ENCODE measurements around the gene CZIB. TPM values are rescaled to one million over a fixed set of nuclear protein-coding genes. Genes with fewer than 3 reads are reported as not detected.

Gene CZIB
- 10 to 100 TPM; 86.6 to 90.5 (median 90.2) TPM for polyA plus RNA-seq (ENCODE audit: insufficient read length in 3 of 3)
- long read RNA-seq, donor 1, transcript C1orf123-203 (2 exons, 841 nt), result major isoform, 7 of 24 reads
- long read RNA-seq, donor 1, transcript C1orf123-201 (8 exons, 1,085 nt), result minor isoform, 6 of 24 reads
- long read RNA-seq, donor 1, transcript C1orf123-202 (7 exons, 1,009 nt), result minor isoform, 5 of 24 reads
- long read RNA-seq, donor 1, transcript C1orf123-207 (1 exons, 490 nt), result minor isoform, 5 of 24 reads
- long read RNA-seq, donor 1, partial matches to known transcripts, result 0 of 24 reads
- long read RNA-seq, donor 1, other reads (novel, unspliced or antisense), result 0 of 24 reads
- long read RNA-seq, donor 2, transcript C1orf123-201 (8 exons, 1,085 nt), result major isoform, 16 of 32 reads
- long read RNA-seq, donor 2, partial matches to known transcripts, result 6 of 32 reads
- long read RNA-seq, donor 2, other reads (novel, unspliced or antisense), result 0 of 32 reads
- long read RNA-seq, donor 3, transcript C1orf123-201 (8 exons, 1,085 nt), result major isoform, 21 of 37 reads
- long read RNA-seq, donor 3, transcript C1orf123-207 (1 exons, 490 nt), result minor isoform, 5 of 37 reads
- long read RNA-seq, donor 3, partial matches to known transcripts, result 0 of 37 reads
- long read RNA-seq, donor 3, other reads (novel, unspliced or antisense), result 0 of 37 reads
- long read RNA-seq, donor 4, transcript C1orf123-201 (8 exons, 1,085 nt), result major isoform, 9 of 20 reads
- long read RNA-seq, donor 4, transcript C1orf123-207 (1 exons, 490 nt), result minor isoform, 5 of 20 reads
- long read RNA-seq, donor 4, partial matches to known transcripts, result 0 of 20 reads
- long read RNA-seq, donor 4, other reads (novel, unspliced or antisense), result 0 of 20 reads
- long read RNA-seq, donor 5, result 0 reads
- long read RNA-seq, donor 6, transcript C1orf123-201 (8 exons, 1,085 nt), result major isoform, 13 of 33 reads
- long read RNA-seq, donor 6, transcript C1orf123-202 (7 exons, 1,009 nt), result minor isoform, 5 of 33 reads
- long read RNA-seq, donor 6, transcript C1orf123-203 (2 exons, 841 nt), result minor isoform, 5 of 33 reads
- long read RNA-seq, donor 6, transcript C1orf123-204 (3 exons, 1,908 nt), result minor isoform, 5 of 33 reads
- long read RNA-seq, donor 6, partial matches to known transcripts, result 0 of 33 reads
- long read RNA-seq, donor 6, other reads (novel, unspliced or antisense), result 0 of 33 reads
- long read RNA-seq, donor 7, transcript C1orf123-207 (1 exons, 490 nt), result minor isoform, 5 of 47 reads
- long read RNA-seq, donor 7, transcript C1orf123-203 (2 exons, 841 nt), result minor isoform, 8 of 47 reads
- long read RNA-seq, donor 7, transcript C1orf123-201 (8 exons, 1,085 nt), result major isoform, 10 of 47 reads
- long read RNA-seq, donor 7, transcript C1orf123-202 (7 exons, 1,009 nt), result minor isoform, 8 of 47 reads
- long read RNA-seq, donor 7, partial matches to known transcripts, result 13 of 47 reads
- long read RNA-seq, donor 7, other reads (novel, unspliced or antisense), result 0 of 47 reads
- long read RNA-seq, donor 8, transcript C1orf123-202 (7 exons, 1,009 nt), result minor isoform, 5 of 68 reads
- long read RNA-seq, donor 8, transcript C1orf123-203 (2 exons, 841 nt), result minor isoform, 10 of 68 reads
- long read RNA-seq, donor 8, transcript C1orf123-201 (8 exons, 1,085 nt), result major isoform, 34 of 68 reads
- long read RNA-seq, donor 8, transcript C1orf123-204 (3 exons, 1,908 nt), result minor isoform, 5 of 68 reads
- long read RNA-seq, donor 8, partial matches to known transcripts, result 9 of 68 reads
- long read RNA-seq, donor 8, other reads (novel, unspliced or antisense), result 0 of 68 reads
- long read RNA-seq, donor 9, transcript C1orf123-202 (7 exons, 1,009 nt), result minor isoform, 6 of 36 reads
- long read RNA-seq, donor 9, transcript C1orf123-201 (8 exons, 1,085 nt), result major isoform, 25 of 36 reads
- long read RNA-seq, donor 9, partial matches to known transcripts, result 0 of 36 reads
- long read RNA-seq, donor 9, other reads (novel, unspliced or antisense), result 0 of 36 reads
- long read RNA-seq, donor 10, transcript C1orf123-201 (8 exons, 1,085 nt), result major isoform, 20 of 34 reads
- long read RNA-seq, donor 10, transcript C1orf123-203 (2 exons, 841 nt), result minor isoform, 8 of 34 reads
- long read RNA-seq, donor 10, partial matches to known transcripts, result 0 of 34 reads
- long read RNA-seq, donor 10, other reads (novel, unspliced or antisense), result 0 of 34 reads
- long read RNA-seq, donor 11, transcript C1orf123-202 (7 exons, 1,009 nt), result minor isoform, 5 of 19 reads
- long read RNA-seq, donor 11, transcript C1orf123-201 (8 exons, 1,085 nt), result major isoform, 8 of 19 reads
- long read RNA-seq, donor 11, partial matches to known transcripts, result 0 of 19 reads
- long read RNA-seq, donor 11, other reads (novel, unspliced or antisense), result 0 of 19 reads
- long read RNA-seq, donor 12, transcript C1orf123-201 (8 exons, 1,085 nt), result major isoform, 13 of 25 reads
- long read RNA-seq, donor 12, partial matches to known transcripts, result 0 of 25 reads
- long read RNA-seq, donor 12, other reads (novel, unspliced or antisense), result 0 of 25 reads
- long read RNA-seq, donor 13, transcript C1orf123-202 (7 exons, 1,009 nt), result minor isoform, 15 of 91 reads
- long read RNA-seq, donor 13, transcript C1orf123-207 (1 exons, 490 nt), result minor isoform, 7 of 91 reads
- long read RNA-seq, donor 13, transcript C1orf123-201 (8 exons, 1,085 nt), result major isoform, 38 of 91 reads
- long read RNA-seq, donor 13, transcript C1orf123-203 (2 exons, 841 nt), result minor isoform, 12 of 91 reads
- long read RNA-seq, donor 13, partial matches to known transcripts, result 15 of 91 reads
- long read RNA-seq, donor 13, other reads (novel, unspliced or antisense), result 0 of 91 reads
- long read RNA-seq, donor 14, transcript C1orf123-201 (8 exons, 1,085 nt), result major isoform, 14 of 28 reads
- long read RNA-seq, donor 14, transcript C1orf123-202 (7 exons, 1,009 nt), result minor isoform, 7 of 28 reads
- long read RNA-seq, donor 14, partial matches to known transcripts, result 0 of 28 reads
- long read RNA-seq, donor 14, other reads (novel, unspliced or antisense), result 0 of 28 reads
- long read RNA-seq, donor 15, transcript C1orf123-201 (8 exons, 1,085 nt), result major isoform, 6 of 10 reads
- long read RNA-seq, donor 15, partial matches to known transcripts, result 0 of 10 reads
- long read RNA-seq, donor 15, other reads (novel, unspliced or antisense), result 0 of 10 reads
- long read RNA-seq, donor 16, transcript C1orf123-203 (2 exons, 841 nt), result minor isoform, 10 of 86 reads
- long read RNA-seq, donor 16, transcript C1orf123-202 (7 exons, 1,009 nt), result minor isoform, 10 of 86 reads
- long read RNA-seq, donor 16, transcript C1orf123-201 (8 exons, 1,085 nt), result major isoform, 40 of 86 reads
- long read RNA-seq, donor 16, transcript C1orf123-207 (1 exons, 490 nt), result minor isoform, 6 of 86 reads
- long read RNA-seq, donor 16, partial matches to known transcripts, result 14 of 86 reads
- long read RNA-seq, donor 16, other reads (novel, unspliced or antisense), result 0 of 86 reads

DNA sequence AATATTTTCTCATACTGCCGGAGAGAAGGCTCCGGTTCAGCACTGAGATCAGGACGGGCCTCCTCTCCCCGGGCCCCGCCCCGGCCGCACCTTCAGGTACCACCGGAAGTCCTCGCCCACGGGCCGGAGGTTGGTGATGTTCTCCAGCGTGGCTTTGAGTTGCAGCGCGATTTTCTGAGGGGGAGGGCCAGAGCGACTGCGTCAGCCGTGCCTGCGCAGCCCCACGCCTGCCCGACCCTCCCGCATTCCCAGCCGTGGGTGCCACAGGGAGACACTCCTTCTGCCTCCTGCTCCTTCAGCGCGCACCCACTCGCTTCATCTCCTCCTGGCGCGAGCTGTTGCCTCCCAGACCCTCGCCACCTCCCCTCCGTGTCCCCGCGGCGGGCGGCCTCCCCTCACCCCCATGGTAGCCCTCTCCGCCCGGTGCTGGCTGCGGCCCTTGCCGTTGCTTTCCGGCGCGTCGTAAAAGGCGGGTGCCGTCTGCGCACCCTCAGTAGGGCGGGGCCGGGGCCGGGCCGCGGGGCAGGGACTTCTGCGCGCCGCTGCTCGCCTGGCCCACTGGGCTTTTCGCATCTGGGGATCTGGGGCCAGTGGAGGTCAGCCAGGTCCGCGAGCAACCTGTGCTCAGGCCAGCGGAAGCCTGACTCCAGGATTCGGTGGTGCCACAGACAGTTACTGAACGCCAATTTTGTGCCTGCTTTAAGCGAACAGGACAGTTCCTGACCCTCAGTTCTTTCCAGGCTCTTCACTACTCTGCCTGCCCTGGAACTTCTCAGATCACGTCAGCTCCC lies at the start of gene CZIB:
Gene CZIB, minus strand, starts transcription at position 464 of the 791 bp plus-strand sequence. Its CDS starts 59 bp downstream, at position 405.
- DNase-seq (ENCODE audit: extremely low read depth in 1 of 11, low read depth in 9 of 11, low spot score in 4 of 11), result peak; percentile 70 to 93 (median 88)

DNA sequence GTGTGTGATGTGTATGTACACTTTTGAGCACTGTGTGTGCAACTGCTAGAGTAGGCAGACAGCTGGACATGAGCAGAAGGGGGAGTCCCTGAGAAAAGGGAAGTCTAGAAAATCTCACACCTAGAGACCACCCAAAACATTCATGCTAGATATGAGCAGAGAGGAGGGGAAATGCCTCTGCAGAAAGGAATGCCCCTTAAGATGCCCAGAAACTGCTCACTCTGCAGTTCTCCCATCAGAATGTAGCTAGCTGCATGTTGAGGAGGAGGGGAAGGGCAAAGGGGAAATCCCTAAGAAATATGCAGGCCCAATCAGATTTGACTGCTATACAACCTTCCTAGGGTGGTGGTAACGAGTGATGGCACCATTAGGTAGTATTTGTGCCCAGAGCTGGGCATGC lies 49.7 kb upstream of the CZIB start:
- no peak for DNase-seq (ENCODE audit: extremely low read depth in 1 of 11, low read depth in 9 of 11, low spot score in 4 of 11)

DNA sequence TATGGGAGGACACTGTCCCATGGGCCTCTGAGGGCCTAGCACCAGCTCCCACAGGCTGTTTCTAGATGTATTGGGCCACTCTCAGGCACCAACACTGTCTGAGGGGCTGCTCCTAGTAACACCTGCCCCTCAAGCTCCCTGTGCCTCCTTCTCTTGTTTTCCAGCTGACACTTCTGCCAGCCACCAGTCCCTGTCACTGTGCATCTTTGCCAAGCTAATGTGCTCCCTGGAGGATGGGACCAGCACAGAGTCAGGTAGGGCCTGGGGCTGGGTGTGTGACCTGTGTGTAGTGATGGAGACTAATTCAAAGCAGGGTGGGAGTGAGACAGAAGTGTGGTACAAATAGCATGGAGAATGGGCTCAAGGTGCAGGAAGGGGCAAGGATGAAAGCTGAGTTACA lies 47.3 kb upstream of the CZIB start:
- no peak for DNase-seq (ENCODE audit: extremely low read depth in 1 of 11, low read depth in 9 of 11, low spot score in 4 of 11)

DNA sequence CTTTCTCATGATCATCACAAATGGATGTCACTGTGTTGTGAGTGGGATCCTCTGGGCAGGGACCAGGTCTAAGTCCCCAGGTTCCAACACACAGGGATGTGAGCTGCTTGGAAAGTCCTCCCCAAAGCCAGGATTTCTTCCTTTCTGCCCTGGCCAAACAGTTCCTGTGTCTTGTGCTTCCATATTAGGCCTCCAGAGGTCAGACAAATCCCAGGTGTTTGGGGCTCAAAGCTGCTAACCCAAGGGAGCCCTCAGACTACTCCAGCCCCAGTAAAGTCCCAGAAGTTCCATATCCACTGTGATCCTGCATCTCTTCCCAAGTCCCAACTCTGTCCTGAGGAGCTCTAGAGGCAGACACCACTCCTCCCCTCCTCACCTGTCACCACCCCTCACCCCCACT lies 45.6 kb upstream of the CZIB start:
- no peak for DNase-seq (ENCODE audit: extremely low read depth in 1 of 11, low read depth in 9 of 11, low spot score in 4 of 11)

DNA sequence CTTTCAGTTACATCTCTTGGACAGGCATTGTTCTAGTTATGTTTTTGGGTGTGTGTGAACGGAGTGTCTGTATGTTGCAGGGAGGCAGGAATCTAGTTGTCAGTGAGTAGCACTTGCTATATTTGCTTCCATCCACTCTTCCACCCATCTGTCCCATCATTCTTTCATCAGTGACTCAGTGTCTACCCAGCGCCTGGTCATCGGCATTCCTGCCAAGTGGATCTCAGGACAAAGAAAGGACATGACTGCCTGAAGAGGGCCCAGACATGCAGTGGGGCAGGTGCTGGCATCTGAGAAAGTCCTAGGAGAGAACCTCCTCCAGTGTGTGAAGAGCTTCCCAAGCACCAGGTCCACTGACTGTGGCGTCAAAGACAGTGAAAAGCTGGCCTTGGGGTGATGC lies 45.1 kb upstream of the CZIB start:
- DNase-seq (ENCODE audit: extremely low read depth in 1 of 11, low read depth in 9 of 11, low spot score in 4 of 11), result no peak

DNA sequence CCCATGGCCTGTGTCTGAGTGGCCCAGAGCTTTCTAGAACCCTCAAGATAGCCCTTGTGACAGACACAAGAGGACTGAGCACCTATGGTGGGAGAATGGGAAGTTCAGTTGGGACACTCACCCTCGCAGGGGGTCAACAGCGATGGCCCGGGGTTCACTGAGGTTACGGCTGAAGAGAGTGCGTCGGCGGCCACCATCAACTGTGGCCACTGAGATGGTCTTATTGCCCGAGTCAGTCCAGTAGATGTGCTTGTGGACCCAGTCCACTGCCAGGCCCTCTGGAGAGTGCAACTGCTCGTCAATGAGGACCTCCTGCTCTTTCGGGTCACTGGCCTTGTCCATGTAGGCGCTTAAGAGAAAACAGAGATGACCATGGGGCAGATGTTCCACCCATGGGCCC lies 43.6 kb upstream of the CZIB start:
- no peak for DNase-seq (ENCODE audit: extremely low read depth in 1 of 11, low read depth in 9 of 11, low spot score in 4 of 11)

DNA sequence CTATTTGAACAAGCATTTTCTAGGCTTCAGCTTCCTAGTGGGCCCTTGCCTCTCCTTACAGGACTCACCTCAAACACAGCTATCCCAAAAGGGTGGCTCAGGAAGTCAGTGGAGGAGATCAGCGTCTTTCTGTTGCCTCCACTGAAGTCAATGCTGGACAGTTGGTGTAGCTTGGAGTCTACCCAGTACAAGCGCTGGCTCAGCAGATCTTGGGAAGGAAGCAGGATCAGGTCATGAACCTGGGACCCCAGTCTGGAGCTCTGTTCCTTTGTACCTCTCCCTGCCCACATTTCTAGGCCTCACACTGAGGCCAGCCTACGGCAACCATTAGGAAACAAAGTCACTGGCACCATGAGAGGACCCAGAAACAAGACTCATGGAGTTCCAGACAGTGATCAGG lies 41.6 kb upstream of the CZIB start:
- no peak for DNase-seq (ENCODE audit: extremely low read depth in 1 of 11, low read depth in 9 of 11, low spot score in 4 of 11)

DNA sequence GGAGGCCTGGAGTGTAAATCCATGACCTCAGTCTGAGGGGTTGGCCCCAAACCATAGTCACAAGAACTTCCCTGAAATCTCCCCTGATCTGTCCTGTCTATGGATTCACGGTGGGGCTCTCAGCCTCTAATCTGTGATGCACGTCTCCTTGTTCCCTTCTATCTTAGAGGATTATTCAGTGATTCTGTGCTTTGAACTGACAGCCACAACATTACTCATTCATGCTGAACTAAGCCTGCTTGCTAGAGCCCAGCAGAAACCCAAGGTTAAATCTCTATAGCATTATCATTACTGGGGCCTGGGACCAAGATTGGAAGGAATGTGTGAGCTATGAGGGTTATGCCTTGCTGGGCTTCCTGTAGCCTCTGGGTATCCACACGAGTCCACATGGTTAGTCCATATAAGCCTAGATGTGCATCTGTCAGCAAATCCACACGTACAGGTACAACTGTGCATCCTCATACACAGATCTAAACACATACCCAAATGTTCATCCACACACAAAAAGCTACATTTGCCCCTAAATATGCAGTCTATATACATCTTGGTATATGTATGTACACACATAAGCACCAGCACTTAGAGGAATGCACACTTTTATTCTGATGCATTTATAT lies 40.3 kb upstream of the CZIB start:
- no peak for DNase-seq (ENCODE audit: extremely low read depth in 1 of 11, low read depth in 9 of 11, low spot score in 4 of 11)

DNA sequence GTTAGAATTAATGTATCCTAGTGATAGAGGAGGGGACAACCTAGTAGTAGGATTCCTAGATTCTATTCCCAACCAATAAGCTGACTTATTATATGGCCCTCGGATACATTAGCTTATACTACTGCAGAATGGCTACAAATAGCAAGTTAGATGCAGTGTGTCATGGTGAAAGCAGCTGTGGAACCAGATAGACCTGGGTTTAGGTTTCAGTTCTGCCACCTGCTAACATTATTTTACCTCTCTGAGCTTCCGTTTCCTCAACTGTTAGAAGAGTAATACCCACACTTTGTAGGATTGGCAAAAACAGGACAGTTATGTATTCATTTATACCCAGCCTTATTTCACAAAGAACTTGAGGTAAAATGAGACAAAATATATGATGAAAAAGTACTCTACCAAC lies 39.5 kb upstream of the CZIB start:
- no peak for DNase-seq (ENCODE audit: extremely low read depth in 1 of 11, low read depth in 9 of 11, low spot score in 4 of 11)

DNA sequence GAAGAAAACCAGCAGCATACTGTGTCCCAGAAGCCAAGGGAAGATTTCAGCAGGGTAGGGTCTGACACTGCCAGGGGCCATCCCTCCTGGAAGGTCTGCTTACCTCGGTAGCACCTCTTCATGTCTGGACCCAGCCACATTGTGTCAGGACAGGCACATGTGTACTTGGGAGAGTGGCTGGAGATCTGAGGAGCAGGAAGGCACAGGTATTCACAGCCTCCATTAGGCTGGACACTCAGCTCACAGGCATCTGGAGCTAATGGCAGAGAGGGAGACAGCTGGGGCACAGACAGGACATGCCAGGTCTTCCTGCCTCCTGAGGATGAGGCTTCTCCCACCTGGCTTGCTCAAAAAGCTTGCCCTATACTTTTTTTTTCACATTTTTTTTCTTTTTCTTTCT lies 37.8 kb upstream of the CZIB start:
- no peak for DNase-seq (ENCODE audit: extremely low read depth in 1 of 11, low read depth in 9 of 11, low spot score in 4 of 11)

DNA sequence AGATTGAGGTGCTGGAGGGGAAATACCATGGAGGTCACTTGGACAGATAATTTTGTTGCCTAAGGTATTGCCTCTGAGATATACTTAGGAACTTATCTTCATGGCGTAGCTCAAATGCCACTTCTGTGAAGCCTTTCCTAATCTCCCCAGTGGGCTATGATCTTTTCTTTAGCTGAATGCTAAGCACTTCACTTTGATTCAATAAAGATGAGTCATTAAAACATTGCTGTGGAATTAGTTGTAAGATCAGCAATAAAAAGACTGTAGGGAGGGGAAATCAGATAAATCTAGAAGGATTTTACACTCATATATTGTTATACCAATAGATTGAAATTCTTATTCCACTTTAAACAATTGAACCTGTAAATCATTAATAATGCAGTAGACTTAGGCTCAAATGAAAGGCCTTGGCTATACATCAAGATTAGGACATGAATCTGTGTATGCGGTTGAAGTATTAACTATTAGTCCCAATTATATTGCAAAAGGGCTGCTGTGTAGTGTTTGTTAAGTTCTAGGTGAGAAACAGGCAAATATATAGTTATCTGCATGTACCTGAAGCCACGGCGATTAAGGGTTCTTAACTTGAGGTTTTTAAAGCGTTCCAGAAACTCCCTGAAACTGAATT lies 37.1 kb upstream of the CZIB start:
- DNase-seq (ENCODE audit: extremely low read depth in 1 of 11, low read depth in 9 of 11, low spot score in 4 of 11), result no peak

DNA sequence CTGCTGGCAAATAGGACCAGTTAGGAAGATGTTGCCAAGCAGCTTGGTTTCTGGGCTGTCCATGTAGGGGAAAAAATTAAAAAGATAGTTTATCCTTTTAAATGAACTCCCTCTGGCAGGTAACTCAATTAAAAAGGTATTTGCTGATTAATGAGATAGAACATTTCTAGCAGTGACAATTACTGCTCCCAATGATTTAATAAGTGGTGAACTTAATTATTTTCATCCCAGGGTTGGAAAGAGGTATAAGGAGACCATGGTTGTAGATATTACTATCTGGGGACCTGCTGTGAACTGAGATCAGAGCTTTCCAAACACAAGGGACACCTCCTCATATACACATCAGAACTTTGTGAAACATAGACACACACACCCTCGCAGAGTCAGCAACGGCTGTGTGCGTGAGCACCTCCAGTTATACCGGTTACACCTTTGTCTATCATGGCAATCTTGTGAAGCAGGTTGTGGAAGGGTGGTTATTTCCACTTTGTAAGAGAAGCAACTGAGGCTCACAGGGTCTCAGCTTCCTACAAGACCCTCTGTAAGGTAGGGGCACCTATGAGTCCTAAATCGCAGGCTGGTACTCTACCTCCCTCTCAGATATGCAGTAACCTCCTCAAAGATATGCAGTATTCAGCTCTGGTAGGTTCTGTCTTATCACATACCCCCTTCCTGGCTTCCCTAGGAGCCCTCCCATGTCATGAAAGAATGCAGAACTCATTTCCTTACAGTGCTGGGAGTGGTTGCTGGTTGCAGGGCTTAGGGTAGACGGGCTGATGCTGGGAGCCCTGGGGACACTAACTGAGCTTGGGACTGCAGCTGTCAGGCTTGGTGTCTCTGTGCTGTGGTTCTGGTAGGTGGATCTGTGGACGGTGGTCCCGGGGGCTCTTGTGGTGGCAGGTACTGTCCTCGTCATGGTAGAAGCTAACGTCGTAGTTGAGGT lies 36.3 kb upstream of the CZIB start:
- no peak for DNase-seq (ENCODE audit: extremely low read depth in 1 of 11, low read depth in 9 of 11, low spot score in 4 of 11)
